ENCODE measurements around the gene SLC2A11.
A peak's percentile ranks its signal among the peaks of the same experiment; 100 is the strongest.
"Not testable (repeated sequence)": the region's sequence is repeated elsewhere in the genome, so short reads cannot be mapped to it uniquely, and the experiment has no call there.

The SLC2A11 gene

DNA sequence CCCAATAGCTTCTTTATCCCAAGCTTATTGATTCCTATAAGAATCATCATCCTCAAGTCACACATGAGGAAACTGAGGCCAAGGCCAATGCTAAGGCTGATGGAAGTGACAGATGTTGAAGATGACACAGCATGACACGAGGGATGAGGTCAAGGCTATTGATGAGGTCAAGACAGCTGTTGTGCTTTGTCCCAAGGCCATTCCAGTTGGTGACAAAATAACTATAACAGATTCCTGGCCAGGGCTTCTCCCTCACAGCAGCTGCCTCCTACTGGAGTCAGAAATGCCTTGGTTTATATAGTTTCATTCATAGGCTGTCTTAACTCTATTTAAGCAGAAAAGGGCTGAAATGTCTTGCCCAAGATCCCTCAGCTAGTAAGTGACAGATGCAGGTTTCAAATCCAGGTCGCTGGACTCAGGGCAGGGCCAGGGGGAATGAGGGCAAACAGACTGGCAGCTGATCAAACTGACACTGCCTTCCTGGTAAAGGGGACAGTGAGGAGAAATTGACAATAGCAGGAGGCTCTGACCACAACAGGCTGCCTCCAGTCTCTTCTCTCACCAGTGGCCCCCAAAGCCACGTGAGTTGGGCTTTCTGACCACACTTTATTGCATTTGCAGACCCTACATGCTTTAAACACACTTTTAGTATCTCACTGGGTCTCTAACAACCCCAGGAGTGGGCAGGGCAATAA lies 53.0 kb downstream of the SLC2A11 start:
- no peak for DNase-seq

GRCh38 chr22:23911318-23911980 lies 53.8 kb downstream of the SLC2A11 start:
- no peak for DNase-seq

GRCh38 chr22:23912293-23912903 lies 54.7 kb downstream of the SLC2A11 start:
- DNase-seq = no peak

DNA sequence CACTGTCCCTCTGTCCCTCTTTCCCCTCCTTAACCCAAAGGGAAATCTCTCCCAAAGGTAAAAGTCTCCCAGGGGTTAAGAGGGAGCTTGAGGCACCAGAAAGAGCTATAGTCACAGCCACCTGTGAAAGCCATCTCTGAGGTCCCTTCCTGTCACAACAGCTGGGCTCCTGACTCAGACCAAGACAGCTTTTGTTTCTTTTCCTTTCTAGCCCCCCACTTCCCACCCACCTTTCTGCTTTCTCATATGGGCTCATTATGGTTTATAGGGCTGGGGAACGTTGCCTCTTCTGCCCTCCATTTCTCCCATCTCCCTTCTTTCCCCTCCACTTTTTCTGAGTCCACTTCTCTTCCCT lies 55.6 kb downstream of the SLC2A11 start:
- no peak for DNase-seq

- peak; percentile 97 to 98 for DNase-seq
Measured at GRCh38 chr22:23913661-23914353, 56.1 kb downstream of the SLC2A11 start.

GRCh38 chr22:23915290-23915689 lies 57.6 kb downstream of the SLC2A11 start:
- no peak for DNase-seq

- DNase-seq = not testable (repeated sequence)
Measured at GRCh38 chr22:23920267-23920611, 62.6 kb downstream of the SLC2A11 start.

- DNase-seq = not testable (repeated sequence)
Measured at GRCh38 chr22:23921586-23922201, 64.0 kb downstream of the SLC2A11 start.

DNA sequence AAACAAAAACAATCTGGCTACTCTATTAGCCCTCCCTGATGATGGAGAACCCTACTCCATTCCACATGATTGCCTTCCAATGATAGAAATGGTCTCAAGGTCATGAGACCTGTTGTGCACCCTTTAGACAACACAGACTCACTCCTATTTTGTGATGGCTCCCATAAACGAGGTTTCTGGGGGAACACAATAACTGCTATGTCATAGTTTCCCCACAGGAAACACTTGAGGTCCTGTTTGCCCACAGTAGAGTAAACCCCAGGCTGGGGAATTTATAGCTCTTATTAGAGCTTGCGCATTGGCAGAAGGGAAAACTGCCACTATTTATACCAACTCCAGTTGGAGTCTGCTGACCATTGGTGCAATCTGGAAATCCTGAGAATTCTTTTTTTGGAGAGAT lies 65.2 kb downstream of the SLC2A11 start:
- no peak for DNase-seq

DNA sequence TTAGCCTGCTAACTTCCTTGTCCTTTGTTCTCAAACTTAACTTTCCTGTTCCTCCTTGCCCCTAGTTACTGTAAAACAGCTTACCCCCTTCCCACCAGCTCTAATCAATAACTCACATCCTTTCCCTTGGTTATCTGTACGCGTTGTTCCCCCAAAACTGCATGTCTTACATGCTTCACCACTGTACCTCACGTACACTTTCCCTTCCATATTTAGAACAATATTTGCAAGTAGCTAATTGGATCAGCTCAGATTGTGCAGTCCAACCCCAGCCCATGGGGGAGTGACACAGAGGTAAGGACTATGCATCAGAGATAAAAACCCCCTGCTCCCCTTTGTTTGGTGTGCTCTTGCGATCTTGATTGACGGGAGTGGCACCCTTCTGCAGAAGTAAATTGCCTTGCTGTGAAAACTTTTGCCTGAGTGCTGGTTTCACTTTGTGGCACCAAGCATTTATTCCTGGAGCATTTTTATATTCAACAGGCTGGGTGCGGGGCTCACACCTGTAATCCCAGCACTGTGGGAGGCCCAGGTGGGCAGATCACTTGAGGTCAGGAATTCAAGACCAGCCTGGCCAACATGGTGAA lies 67.4 kb downstream of the SLC2A11 start:
- no peak for DNase-seq

GRCh38 chr22:23926561-23926960 lies 68.9 kb downstream of the SLC2A11 start:
- DNase-seq = no peak
